Measurements from ENCODE around the gene FOXB1. TPM values are rescaled to one million over a fixed set of nuclear protein-coding genes. Genes with fewer than 3 reads are reported as not detected.

The FOXB1 gene
- total RNA-seq, 1 donor, result not detected

- no peak for TF ChIP-seq CTCF (IDR thresholded peaks at IDR 0.05; ENCODE audit: insufficient read depth, low read depth, low read length)
- DNase-seq (ENCODE audit: low read depth), result no peak
- H3K4me3 ChIP-seq (ENCODE audit: low read depth, low read length), result no peak overlapping the region
Observed at GRCh38 chr15:59966262-59966661, 37.8 kb upstream of the FOXB1 start.

DNA sequence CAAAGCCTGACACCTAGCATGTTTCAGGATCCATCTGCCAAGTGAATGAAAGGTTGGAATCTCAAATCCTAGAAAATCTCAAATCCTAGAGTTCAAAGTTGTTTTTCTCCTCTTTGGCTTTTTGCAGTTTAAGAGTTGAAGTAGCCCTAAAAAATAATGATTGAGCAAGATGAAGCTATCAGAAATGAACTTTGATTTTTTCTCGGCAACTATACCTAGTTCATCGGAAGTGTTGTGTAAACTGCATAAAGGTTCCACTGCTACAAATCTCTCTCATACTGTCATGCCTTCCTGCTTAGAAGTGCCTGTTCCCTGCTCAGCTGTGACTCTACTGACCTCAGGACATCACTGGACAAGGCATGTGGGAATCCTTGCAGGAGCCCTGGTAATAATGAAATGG, 35.8 kb upstream of the FOXB1 start:
- TF ChIP-seq CTCF (IDR thresholded peaks at IDR 0.05; ENCODE audit: insufficient read depth, low read depth, low read length), result no peak

DNA sequence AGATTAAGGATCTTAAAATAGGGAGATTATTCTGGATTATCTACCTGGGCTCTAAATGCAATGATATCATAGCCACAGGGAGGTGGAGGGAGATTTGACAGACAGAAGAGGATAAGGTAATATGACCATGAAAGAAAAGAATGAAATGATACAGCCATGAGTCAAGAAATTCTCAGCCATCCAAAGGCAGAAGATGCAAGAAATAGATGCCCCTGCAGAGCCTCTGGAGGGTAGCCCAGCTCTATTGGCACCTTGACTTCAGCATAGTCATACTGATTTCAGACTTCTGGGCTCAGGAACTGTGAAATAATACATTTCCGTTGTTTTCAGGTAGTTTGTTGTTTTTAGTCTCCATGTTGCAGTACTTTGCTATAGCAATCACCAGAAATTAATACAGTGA, 31.9 kb upstream of the FOXB1 start:
- no peak for DNase-seq (ENCODE audit: low read depth)
- TF ChIP-seq CTCF (IDR thresholded peaks at IDR 0.05; ENCODE audit: insufficient read depth, low read depth, low read length), result no peak
- H3K4me3 ChIP-seq (ENCODE audit: low read depth, low read length), result no peak overlapping the region

More for the DNA sequence above, 35.8 kb upstream of the FOXB1 start:
- no peak for DNase-seq (ENCODE audit: low read depth)
- no peak overlapping the region for H3K4me3 ChIP-seq (ENCODE audit: low read depth, low read length)

- no peak for TF ChIP-seq CTCF (IDR thresholded peaks at IDR 0.05; ENCODE audit: insufficient read depth, low read depth, low read length)
- no peak overlapping the region for H3K4me3 ChIP-seq (ENCODE audit: low read depth, low read length)
- DNase-seq (ENCODE audit: low read depth), result no peak
Observed at GRCh38 chr15:59976480-59977271, 27.4 kb upstream of the FOXB1 start.

DNA sequence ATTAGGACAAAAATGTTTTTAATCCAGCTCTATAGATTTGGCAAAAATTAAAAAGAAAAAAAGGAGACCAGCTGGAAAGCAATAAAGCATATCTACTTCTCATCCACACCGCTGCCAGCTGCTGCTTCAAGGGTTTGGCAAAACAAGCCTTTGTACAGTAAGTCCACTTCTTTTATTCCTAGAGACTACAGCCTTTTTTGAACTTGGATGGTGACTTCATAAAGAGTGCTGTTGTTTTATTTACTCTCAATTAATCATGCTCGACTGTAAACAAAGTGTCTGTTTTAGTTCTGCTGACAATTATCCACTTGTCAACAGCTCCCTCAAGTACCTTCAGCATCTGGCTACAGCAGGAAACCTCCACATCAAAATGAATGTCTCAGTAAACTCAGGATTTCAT, 12.3 kb upstream of the FOXB1 start:
- H3K4me3 ChIP-seq (ENCODE audit: low read depth, low read length), result no peak overlapping the region
- TF ChIP-seq CTCF (IDR thresholded peaks at IDR 0.05; ENCODE audit: insufficient read depth, low read depth, low read length), result no peak
- no peak for DNase-seq (ENCODE audit: low read depth)

DNA sequence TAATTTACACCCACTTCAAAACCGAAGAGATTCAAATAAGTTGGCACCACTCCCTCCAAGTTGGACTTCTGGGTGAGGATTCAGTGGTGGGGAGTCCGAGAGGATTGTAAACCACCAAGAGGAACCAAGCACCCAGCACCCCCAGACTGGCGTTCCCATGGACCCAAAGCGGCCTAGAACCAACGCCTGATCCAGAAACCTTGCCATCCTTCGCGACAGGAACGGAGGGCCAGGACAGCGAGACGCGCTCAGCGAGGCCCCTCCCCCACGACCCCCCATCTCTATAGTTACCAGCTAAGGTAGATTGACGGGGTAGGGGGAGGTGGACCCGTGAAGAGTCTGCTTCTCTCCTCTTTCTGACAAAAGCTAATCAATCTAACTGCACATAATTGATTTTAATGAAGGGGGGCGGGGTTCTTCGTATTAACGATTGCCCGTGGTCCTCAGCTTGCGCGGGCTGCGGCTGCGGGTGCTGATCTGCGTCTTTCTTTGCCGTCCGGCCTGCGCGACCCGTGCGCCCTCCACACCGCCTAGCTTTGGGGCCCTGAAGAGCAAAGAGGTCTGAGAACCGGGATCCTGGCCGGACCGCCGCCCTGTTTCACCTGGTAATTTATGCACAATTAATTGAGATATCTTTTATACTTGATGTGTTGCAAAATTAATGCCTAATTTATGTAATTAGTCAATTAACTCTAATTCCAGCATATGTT, 10.9 kb upstream of the FOXB1 start:
- no peak for TF ChIP-seq CTCF (IDR thresholded peaks at IDR 0.05; ENCODE audit: insufficient read depth, low read depth, low read length)
- DNase-seq (ENCODE audit: low read depth), result no peak

More for the DNA sequence above, 10.9 kb upstream of the FOXB1 start:
- no peak overlapping the region for H3K4me3 ChIP-seq (ENCODE audit: low read depth, low read length)

Measured in fibroblast of villous mesenchyme (primary cell).